Liver (tissue), 9 donors: Measurements from ENCODE around the gene HIPK1. TPM values are rescaled to one million over a fixed set of nuclear protein-coding genes. Genes with fewer than 3 reads are reported as not detected.

Source experiments
- DNase-seq: peaks from one replicate; pipeline ENCODE4 v3.0.0-alpha.2; 2017; ENCODE audit warnings: low spot score
- H3K27ac ChIP-seq, 2 donors: one replicate each; pipeline ENCODE4 v1.7.0; 2013; ENCODE audit warnings: inconsistent platforms in 2 of 2, low read length in 2 of 2, control low read depth in 1 of 2, low read depth in 1 of 2, mild to moderate bottlenecking in 1 of 2
- H3K27me3 ChIP-seq, 4 donors: one replicate each; pipeline versions ENCODE4 v1.6.1 to v1.7.0; 2013; ENCODE audit warnings: low read length in 3 of 4, inconsistent platforms in 1 of 4, mild to moderate bottlenecking in 1 of 4, moderate library complexity in 1 of 4; ENCODE audit not compliant: control insufficient read depth in 4 of 4, insufficient read depth in 4 of 4
- H3K36me3 ChIP-seq, 4 donors: one replicate each; pipeline versions ENCODE4 v1.6.1 to v1.7.0; 2013; ENCODE audit warnings: low read length in 3 of 4, mild to moderate bottlenecking in 3 of 4, low read depth in 1 of 4, moderate library complexity in 1 of 4; ENCODE audit not compliant: control insufficient read depth in 4 of 4, insufficient read depth in 3 of 4
- H3K4me1 ChIP-seq, 4 donors: one replicate each; pipeline versions ENCODE4 v1.6.1 to v1.7.0; 2013; ENCODE audit warnings: low read length in 3 of 4, mild to moderate bottlenecking in 3 of 4, moderate library complexity in 1 of 4; ENCODE audit not compliant: control insufficient read depth in 4 of 4, insufficient read depth in 4 of 4
- H3K4me3 ChIP-seq, 3 donors: one replicate each; pipeline versions ENCODE4 v1.6.1 to v1.7.0; 2013; ENCODE audit warnings: low read length in 3 of 3, control low read depth in 1 of 3, low read depth in 1 of 3, mild to moderate bottlenecking in 1 of 3
- H3K9ac ChIP-seq, 2 donors: one replicate each; pipeline ENCODE4 v1.7.0; 2013; ENCODE audit warnings: low read length in 2 of 2, mild to moderate bottlenecking in 2 of 2, moderate library complexity in 2 of 2, control low read depth in 1 of 2, low read depth in 1 of 2
- H3K9me3 ChIP-seq, 4 donors: one replicate each; pipeline versions ENCODE4 v1.6.1 to v1.7.0; 2013; ENCODE audit warnings: low read length in 3 of 4; ENCODE audit not compliant: control insufficient read depth in 4 of 4
- CTCF ChIP-seq: fragments of 150-350 bp; IDR thresholded peaks from 2 replicates; pipeline ENCODE4 v1.5.1; 2017; ENCODE audit warnings: improper control_type of control experiment, low read depth, low read length; ENCODE audit not compliant: missing input control
- FOXA1 ChIP-seq: IDR thresholded peaks from 2 replicates; pipeline ENCODE4 v1.6.1; 2016; ENCODE audit warnings: antibody characterized with exemption
- FOXA2 ChIP-seq: IDR thresholded peaks from 2 replicates; pipeline ENCODE4 v1.6.1; 2016; ENCODE audit warnings: antibody characterized with exemption
- GABPA ChIP-seq, 2 donors: IDR thresholded peaks in 1 of 2; conservative IDR thresholded peaks in 1 of 2; 2 replicates each; pipeline ENCODE4 v1.6.1; 2016; ENCODE audit warnings: antibody characterized with exemption in 2 of 2, mild to moderate bottlenecking in 1 of 2, moderate library complexity in 1 of 2
- HNF4A ChIP-seq, 2 donors: conservative IDR thresholded peaks; 2 replicates each; pipeline ENCODE4 v1.6.1; 2016; ENCODE audit warnings: antibody characterized with exemption in 2 of 2, mild to moderate bottlenecking in 2 of 2
- HNF4G ChIP-seq: IDR thresholded peaks from 2 replicates; pipeline ENCODE4 v1.6.1; 2016; ENCODE audit warnings: antibody characterized with exemption
- JUND ChIP-seq, 2 donors: IDR thresholded peaks; 2 replicates each; pipeline ENCODE4 v1.6.1; 2016; ENCODE audit warnings: antibody characterized with exemption in 2 of 2
- NR2F2 ChIP-seq: IDR thresholded peaks from 2 replicates; pipeline ENCODE4 v1.6.1; 2016; ENCODE audit warnings: antibody characterized with exemption
- RAD21 ChIP-seq, 2 donors: IDR thresholded peaks; 2 replicates each; pipeline ENCODE4 v1.6.1; 2016; ENCODE audit warnings: antibody characterized with exemption in 2 of 2, mild to moderate bottlenecking in 2 of 2
- RXRA ChIP-seq, 2 donors: IDR thresholded peaks; 2 replicates each; pipeline ENCODE4 v1.6.1; 2017 to 2018; ENCODE audit warnings: antibody characterized with exemption in 2 of 2, mild to moderate bottlenecking in 1 of 2
- SP1 ChIP-seq: IDR thresholded peaks from 2 replicates; pipeline ENCODE4 v1.6.1; 2018; ENCODE audit warnings: antibody characterized with exemption, mild to moderate bottlenecking
- TAF1 ChIP-seq: conservative IDR thresholded peaks from 2 replicates; pipeline ENCODE4 v1.6.1; 2016; ENCODE audit warnings: antibody characterized with exemption, mild to moderate bottlenecking
- YY1 ChIP-seq: IDR thresholded peaks from 2 replicates; pipeline ENCODE4 v1.6.1; 2016; ENCODE audit warnings: antibody characterized with exemption, mild to moderate bottlenecking
- ZBTB33 ChIP-seq: IDR thresholded peaks from 2 replicates; pipeline ENCODE4 v1.6.1; 2016; ENCODE audit warnings: antibody characterized with exemption
- WGBS: extraction: QIAGEN DNeasy Blood & Tissue Kit; methylation state at CpG from one replicate; pipeline ENCODE4 v1.1.7; 2013; 5-methylcytosine and 5-hydroxymethylcytosine counted together
- polyA plus RNA-seq, 2 donors: library from polyadenylated mRNA; stranded (reverse) in 1 of 2; unstranded in 1 of 2; fragments of 200-250 nt in 1 of 2; fragments of >200 nt in 1 of 2; fragmentation: Nextera tagmentation in 1 of 2; extraction: Ambion mirVana in 1 of 2; gene quantifications; one replicate each; pipeline versions ENCODE4 v1.2.1 to v1.2.3, GENCODE V29; 2013 to 2015
- total RNA-seq, 2 donors: library from RNA; depleted of rRNA; stranded (reverse); fragments of >200 nt; gene quantifications; one replicate each; pipeline ENCODE4 v1.2.3, GENCODE V29; 2014
- TF ChIP-seq, protein P1 (sequence below): IDR thresholded peaks from 2 replicates; pipeline ENCODE4 v1.6.1; 2016; ENCODE audit warnings: antibody characterized with exemption
- TF ChIP-seq, protein P2 (sequence below): IDR thresholded peaks from 2 replicates; pipeline ENCODE4 v1.6.1; 2016; ENCODE audit warnings: antibody characterized with exemption, mild to moderate bottlenecking
- donor health status: healthy.
- donor health status: healthy.
- donor health status: healthy.
- donor health status: healthy.
- donor health status: healthy.

Gene HIPK1
- total and polyA plus RNA-seq, 4 donors = 8.7 to 50.2 (median 15.1) TPM

DNA sequence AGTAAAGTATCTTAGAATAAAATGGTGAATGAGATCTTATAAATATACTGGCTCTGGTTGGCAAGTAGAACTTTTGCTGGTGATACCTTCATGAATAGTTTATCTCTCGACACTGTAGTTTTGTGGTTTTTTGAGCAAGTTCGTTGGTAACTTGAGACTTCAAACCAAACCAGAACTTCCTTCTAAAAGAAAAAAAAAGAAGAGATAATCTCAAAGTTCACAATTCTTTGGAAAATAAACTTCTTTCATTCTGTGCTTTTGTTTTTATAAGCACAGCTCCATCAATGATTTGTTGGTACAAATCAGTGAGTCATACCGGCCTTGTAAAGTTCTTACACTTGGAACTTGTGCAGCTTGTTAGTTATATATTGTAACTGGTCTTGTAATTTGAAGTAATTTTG lies 2.3 kb downstream of the HIPK1 start:
- no peaks in the 10 kb centered on the region for H3K27me3 ChIP-seq
- peak in 1 of 2 donors; percentile 35 for TF ChIP-seq JUND (IDR thresholded peaks at IDR 0.05)
- TF ChIP-seq NR2F2 = no peak
- H3K4me1 ChIP-seq = peaks cover 9 to 53% (median 40%) of the 10 kb centered on the region in 4 donors
- WGBS = 29% methylated on average over 3 of the region's 3 CpGs
- H3K9ac ChIP-seq = peak overlapping the region in 1 of 2 donors; percentile 12
- peak overlapping the region in 1 of 2 donors; percentile 42 for H3K27ac ChIP-seq
- H3K9me3 ChIP-seq = no peaks in the 10 kb centered on the region
- no peak for DNase-seq
- no peaks in the 10 kb centered on the region for H3K36me3 ChIP-seq
- peak overlapping the region in 1 of 3 donors; percentile 5 for H3K4me3 ChIP-seq

DNA sequence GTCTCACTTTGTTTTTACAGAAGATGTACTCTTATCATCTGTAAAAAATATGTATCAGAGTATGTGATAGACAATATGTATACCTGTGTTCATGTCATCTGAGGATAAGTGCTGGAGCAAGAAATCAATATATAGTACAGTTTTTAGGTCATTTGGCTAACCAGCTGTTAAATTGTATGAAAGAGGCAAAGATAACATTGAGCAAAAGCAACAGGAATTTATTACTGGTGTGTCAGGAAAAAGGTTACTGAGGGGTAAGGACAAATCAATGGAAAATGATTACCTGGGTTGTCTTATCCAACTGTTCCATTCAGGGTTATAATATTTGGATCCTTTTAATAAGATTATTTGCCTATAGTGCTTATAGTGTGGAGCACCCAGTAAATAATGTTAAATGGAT lies 4.9 kb downstream of the HIPK1 start:
- TF ChIP-seq RXRA (IDR thresholded peaks at IDR 0.05) (peak; percentile 55 to 65), CTCF (no peak), RAD21 (IDR thresholded peaks at IDR 0.05) (no peak), HNF4A (conservative IDR thresholded peaks at IDR 0.05) (peak; percentile 10 to 15), SP1 (peak; percentile 27)
- no peak for DNase-seq
- peaks cover 9 to 46% (median 37%) of the 10 kb centered on the region in 4 donors for H3K4me1 ChIP-seq
- no peaks in the 10 kb centered on the region for H3K27me3 ChIP-seq
- no peaks in the 10 kb centered on the region for H3K9me3 ChIP-seq
- H3K27ac ChIP-seq = peak overlapping the region in 1 of 2 donors; percentile 28
- no peak overlapping the region for H3K4me3 ChIP-seq
- H3K9ac ChIP-seq = no peak overlapping the region
- no peaks in the 10 kb centered on the region for H3K36me3 ChIP-seq

- no peaks in the 10 kb centered on the region for H3K36me3 ChIP-seq
- no peaks in the 10 kb centered on the region for H3K27me3 ChIP-seq
- no peak for DNase-seq
- H3K27ac ChIP-seq = peak overlapping the region in 1 of 2 donors; percentile 28
- TF ChIP-seq TAF1 (no peak), RAD21 (IDR thresholded peaks at IDR 0.05) (no peak), NR2F2 (no peak), CTCF (no peak), HNF4A (conservative IDR thresholded peaks at IDR 0.05) (no peak), SP1 (no peak), HNF4G (no peak), GABPA (IDR thresholded peaks at IDR 0.05 in 1 of 2, conservative IDR thresholded peaks at IDR 0.05 in 1 of 2) (no peak), YY1 (no peak), ZBTB33 (no peak), FOXA2 (no peak), FOXA1 (no peak)
- TF ChIP-seq, protein P1, sequence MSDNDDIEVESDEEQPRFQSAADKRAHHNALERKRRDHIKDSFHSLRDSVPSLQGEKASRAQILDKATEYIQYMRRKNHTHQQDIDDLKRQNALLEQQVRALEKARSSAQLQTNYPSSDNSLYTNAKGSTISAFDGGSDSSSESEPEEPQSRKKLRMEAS = no peak
- TF ChIP-seq, protein P2, sequence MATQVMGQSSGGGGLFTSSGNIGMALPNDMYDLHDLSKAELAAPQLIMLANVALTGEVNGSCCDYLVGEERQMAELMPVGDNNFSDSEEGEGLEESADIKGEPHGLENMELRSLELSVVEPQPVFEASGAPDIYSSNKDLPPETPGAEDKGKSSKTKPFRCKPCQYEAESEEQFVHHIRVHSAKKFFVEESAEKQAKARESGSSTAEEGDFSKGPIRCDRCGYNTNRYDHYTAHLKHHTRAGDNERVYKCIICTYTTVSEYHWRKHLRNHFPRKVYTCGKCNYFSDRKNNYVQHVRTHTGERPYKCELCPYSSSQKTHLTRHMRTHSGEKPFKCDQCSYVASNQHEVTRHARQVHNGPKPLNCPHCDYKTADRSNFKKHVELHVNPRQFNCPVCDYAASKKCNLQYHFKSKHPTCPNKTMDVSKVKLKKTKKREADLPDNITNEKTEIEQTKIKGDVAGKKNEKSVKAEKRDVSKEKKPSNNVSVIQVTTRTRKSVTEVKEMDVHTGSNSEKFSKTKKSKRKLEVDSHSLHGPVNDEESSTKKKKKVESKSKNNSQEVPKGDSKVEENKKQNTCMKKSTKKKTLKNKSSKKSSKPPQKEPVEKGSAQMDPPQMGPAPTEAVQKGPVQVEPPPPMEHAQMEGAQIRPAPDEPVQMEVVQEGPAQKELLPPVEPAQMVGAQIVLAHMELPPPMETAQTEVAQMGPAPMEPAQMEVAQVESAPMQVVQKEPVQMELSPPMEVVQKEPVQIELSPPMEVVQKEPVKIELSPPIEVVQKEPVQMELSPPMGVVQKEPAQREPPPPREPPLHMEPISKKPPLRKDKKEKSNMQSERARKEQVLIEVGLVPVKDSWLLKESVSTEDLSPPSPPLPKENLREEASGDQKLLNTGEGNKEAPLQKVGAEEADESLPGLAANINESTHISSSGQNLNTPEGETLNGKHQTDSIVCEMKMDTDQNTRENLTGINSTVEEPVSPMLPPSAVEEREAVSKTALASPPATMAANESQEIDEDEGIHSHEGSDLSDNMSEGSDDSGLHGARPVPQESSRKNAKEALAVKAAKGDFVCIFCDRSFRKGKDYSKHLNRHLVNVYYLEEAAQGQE = no peak
- H3K4me3 ChIP-seq = no peak overlapping the region
- no peak overlapping the region for H3K9ac ChIP-seq
- 76% methylated on average over 5 of the region's 5 CpGs for WGBS
- H3K4me1 ChIP-seq = peaks cover 11 to 46% (median 40%) of the 10 kb centered on the region in 4 donors
- H3K9me3 ChIP-seq = no peaks in the 10 kb centered on the region
Measured at GRCh38 chr1:113934511-113935055, 5.5 kb downstream of the HIPK1 start.
